Measurements from ENCODE around the gene SPATA9.

DNA sequence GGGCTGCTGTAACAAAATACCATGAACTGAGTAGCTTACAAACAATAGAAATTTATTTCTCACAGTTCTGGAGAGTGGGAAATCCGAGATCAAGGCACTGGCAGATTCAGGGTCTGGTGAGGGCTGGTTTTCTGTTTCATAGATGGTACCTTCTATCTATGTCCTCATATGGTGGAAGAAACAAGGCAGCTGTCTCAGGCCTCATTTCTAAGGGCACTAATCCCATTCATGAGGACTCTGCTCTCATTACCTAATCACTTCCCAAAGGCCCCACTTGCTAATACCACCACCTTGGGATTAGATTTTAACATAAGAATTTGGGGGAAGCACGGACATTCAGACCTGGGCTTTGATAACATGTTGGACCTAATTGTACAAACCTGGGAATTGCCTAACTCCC lies 22.7 kb downstream of the SPATA9 start:
- TF ChIP-seq, protein P1, sequence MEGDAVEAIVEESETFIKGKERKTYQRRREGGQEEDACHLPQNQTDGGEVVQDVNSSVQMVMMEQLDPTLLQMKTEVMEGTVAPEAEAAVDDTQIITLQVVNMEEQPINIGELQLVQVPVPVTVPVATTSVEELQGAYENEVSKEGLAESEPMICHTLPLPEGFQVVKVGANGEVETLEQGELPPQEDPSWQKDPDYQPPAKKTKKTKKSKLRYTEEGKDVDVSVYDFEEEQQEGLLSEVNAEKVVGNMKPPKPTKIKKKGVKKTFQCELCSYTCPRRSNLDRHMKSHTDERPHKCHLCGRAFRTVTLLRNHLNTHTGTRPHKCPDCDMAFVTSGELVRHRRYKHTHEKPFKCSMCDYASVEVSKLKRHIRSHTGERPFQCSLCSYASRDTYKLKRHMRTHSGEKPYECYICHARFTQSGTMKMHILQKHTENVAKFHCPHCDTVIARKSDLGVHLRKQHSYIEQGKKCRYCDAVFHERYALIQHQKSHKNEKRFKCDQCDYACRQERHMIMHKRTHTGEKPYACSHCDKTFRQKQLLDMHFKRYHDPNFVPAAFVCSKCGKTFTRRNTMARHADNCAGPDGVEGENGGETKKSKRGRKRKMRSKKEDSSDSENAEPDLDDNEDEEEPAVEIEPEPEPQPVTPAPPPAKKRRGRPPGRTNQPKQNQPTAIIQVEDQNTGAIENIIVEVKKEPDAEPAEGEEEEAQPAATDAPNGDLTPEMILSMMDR (conservative IDR thresholded peaks at IDR 0.05; ENCODE audit: low read length) = no peak
- no peak for TF ChIP-seq EZH2phosphoT487 (IDR thresholded peaks at IDR 0.05; ENCODE audit: borderline replicate concordance, low read depth, low read length)
